ENCODE measurements around the gene CEP68.

CEP68 gene

DNA sequence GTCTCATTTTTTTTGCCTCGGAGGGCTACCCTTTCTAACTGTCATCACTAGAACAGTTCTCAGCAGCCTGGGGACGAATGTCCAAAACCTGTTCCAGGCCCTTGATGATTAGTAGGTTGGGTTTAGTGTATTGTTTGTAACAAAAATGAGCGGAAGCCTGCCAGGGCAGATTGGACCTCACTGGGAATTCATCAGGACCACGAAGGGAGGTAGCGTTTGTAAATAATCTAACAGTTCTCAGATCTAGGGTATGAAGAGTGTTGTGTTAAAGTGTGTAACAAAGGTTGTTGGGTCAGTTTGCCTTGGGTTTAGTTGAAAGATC is 799 bp downstream of the CEP68 start:
- no peak for DNase-seq (ENCODE audit: low read depth)

DNA sequence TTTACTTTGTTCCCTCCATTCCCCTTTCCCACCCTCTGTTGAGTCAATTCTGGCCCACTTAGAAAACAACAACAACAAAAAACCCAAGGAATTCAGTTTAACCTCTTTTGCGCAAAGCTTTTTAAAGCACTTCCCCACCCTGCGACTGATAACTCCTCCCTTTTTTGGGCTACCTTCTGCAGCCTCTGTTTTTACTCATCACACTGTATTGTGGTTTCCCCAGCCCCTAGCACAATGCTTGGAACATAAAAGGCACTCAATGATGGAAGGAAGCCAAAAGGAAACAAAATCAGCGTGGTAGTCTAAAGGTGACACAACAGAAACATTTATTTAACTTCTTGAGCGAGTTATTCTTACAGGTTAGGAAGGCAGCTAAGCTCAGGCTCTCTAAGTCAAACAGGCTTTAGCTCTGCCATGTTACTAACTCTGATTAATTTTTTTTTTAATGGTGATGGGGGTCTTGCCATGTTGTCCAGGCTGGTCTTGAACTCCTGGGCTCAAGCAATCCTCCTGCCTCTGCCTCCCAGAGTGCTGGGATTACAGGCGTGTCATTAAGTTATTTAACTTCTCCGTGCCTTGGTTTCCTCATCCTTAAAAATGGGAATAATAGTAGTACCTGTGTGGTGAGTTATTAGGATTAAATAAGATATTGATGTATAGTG is 1.3 kb downstream of the CEP68 start:
- DNase-seq (ENCODE audit: low read depth), result peak; percentile 51

DNA sequence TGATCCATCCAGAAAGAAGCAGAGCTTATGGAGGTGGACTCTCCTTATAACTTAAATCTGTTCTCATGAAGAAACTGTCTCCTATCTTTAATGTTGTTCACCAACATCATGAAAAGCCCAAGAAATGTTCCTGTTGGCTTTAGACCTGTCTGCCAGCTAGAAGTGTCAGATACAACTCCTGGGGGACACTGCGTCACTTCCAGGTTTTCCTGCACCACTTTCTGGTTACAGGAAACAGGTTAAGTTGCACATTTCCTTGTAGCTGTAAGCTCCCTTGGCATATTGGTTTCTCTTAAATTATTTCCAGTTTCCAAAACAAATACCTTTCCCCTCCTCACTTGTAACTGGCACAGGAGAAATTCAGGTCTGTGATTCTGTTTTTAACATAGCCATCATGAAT is 2.9 kb downstream of the CEP68 start:
- no peak for DNase-seq (ENCODE audit: low read depth)

DNA sequence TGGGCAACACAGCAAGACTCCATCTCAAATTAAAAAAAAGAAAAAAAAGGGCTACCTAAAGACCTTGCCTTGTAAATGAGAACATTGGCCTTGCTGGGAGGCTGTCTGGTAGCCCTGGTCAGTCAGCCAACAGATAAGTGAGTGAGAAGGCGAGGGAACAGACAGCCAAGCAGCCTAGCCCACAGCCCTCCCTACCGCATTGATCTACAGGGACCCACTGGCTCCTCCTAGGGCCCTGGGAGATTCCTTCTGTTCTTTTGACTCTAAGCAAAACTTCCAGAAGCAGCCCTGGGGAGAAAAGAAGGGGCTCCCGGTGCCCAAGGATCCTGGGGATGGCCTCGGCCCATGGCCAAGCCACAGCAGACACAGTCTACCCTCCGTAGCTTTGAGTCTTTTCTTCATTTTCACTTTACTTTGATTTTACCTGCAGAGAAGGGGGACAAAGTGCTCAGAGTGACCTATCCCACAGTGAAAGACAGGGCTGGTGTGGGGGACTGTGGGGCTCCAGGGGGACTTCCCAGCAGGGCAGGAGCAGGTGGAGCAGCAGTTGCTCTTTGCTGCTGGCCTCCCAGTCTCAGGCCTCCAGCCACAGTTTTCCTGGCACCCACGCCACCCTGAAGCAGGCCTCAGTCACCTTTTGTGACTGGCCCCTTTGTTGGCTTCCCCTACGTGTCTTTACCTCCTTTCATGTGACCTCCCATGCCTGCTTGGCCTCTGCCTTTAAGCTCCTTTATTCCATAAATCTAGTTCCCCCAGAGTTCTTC is 5.1 kb downstream of the CEP68 start:
- no peak for DNase-seq (ENCODE audit: low read depth)

DNA sequence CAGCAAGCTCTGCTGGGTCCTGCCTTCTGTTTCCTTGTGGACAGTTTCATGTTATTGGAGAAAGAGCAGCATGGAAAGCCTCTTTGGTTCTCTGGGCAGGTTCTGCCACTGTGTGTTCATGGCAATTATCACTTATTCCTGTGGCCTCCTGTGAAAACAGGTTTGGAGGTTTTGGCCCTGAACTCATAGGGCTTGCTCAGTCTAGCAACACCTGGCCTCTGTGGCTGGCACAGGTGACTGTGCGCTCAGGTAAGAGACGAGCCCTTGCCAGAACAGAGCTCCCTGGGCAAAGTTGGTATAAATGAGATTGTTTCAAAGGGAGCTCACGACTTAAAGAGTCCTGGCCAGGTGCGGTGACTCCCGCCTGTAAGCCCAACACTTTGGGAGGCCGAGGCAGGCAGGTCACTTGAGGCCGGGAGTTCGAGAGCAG is 5.7 kb downstream of the CEP68 start:
- no peak for DNase-seq (ENCODE audit: low read depth)

DNA sequence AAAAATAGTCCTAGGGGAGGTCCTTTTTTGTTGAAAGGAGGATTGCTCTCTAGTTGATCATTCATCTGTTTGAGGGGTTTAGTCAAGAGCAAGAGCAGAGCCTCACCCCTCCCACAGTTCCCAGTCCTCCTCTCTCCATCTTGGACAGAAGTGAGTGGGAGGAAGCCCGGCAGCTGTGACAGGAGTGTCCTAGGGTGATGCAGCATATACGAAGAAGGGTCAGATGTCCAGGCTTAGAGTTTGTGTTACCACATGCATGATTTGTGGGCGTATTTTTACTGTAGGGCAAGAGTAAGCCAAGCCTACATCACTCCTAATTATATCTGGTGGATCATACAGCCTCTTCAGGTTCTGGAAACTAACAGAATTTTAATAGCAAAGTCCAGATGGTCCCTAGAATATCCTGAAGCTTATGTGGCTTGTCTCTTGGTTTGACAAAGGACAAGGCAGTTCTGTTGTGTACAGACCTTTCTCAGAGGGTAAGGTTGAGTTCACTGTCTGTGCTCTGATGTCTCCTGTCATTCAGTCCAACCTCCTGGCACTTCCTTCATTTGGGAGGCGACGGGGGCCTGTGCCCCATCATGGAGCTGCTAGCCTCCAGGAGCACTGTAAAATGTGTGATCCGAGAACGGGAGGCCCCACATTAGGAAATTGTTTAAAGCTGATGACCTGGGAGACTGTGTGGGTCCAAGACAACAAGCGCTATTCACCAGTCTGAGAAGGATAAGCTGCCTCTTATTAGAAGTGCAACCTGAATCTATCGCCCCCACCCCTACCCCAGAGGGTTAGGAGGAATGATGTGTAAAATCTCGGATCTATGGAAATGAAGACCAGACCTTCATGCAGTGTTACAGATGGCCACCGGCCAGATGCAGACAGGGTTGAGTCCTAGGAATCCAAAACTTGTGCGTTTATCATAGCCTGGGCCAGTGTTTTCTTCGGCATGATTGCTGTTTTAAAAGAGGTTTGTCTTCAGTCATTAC is 6.9 kb downstream of the CEP68 start:
- DNase-seq (ENCODE audit: low read depth), result no peak

DNA sequence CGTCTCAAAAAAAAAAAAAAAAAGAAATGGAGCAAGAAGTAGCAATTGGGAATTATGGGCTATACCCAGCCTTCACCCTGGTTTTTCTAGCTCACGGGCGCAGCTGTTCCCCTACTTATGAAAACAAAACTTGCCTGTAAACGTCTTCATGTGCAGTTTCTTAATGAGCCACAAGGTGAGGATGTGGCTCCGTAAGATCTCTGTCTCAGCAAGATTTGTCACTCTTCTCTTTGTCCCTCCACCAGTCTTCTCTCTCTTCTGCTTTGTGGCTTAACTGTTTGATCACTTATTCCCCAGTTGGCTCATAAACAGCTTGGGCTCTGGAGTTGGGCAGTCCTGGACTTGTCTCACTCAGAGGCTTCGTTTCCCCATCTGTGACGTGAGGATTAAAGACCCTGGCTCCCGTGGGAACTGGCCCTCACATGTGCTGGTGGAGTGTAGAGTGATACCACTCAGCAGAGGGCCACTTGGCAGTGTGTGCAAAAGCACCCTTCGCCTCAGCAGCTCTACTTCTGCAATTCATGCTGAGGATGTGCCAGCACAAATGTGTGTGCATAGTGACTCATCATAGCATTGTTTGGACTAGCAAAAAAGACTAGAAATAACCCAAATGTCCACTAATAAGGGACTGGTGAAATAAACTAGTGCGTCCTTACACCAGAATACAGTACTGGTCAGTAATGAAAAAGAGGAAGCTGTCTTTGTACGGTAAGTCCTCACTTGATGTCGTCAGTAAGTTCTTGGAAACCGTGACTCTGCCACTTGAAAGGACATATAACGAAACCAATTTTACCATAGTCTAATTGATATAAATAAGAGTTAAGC is 8.7 kb downstream of the CEP68 start:
- peak; percentile 21 for DNase-seq (ENCODE audit: low read depth)

DNA sequence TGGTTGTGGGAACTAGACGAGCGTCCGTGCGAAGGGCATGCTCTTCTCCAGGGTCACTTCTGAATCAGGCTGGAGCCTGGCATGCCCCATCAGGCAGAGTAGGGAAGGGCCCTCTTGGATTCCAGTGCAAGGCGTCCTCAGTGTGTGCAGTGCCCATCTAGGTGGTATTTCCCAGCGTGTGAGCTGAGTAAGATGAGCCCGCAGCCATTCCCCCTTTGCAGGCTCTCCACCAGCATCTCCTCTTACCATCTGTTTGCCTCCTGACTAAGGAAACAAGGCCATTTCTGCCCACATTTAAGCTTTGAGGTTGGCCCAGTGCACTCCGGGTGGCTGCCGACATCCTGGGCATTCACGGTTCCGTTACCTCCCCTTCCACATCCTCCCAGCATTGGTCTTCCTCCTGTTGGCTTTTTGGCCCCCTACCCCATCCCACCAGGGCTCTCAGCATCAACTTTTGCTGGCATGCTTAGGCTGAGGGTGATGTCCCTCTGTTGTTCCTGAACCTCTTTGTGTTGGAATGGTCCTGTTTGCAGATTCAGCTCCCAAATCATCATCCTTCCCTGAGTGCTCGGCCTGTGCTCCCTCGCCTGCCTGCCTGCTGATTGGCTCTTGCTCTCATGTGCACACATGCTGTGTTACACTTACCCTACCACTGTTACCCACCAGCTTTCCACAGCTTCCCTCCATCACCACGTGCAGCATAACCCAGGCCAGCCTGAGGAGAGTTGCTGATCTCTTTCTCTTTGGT is 11.8 kb downstream of the CEP68 start:
- no peak for DNase-seq (ENCODE audit: low read depth)

DNA sequence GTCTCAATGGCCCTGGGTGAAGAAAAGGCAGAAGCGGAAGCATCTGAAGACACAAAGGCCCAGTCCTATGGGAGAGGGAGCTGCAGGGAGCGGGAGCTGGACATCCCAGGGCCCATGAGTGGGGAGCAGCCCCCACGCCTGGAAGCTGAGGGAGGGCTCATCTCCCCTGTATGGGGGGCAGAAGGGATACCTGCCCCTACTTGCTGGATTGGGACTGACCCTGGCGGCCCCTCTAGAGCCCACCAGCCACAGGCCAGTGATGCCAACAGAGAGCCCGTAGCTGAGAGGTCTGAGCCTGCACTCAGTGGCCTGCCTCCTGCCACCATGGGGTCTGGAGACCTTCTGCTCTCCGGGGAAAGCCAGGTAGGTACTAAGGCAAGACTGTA is 13.2 kb downstream of the CEP68 start:
- no peak for DNase-seq (ENCODE audit: low read depth)

DNA sequence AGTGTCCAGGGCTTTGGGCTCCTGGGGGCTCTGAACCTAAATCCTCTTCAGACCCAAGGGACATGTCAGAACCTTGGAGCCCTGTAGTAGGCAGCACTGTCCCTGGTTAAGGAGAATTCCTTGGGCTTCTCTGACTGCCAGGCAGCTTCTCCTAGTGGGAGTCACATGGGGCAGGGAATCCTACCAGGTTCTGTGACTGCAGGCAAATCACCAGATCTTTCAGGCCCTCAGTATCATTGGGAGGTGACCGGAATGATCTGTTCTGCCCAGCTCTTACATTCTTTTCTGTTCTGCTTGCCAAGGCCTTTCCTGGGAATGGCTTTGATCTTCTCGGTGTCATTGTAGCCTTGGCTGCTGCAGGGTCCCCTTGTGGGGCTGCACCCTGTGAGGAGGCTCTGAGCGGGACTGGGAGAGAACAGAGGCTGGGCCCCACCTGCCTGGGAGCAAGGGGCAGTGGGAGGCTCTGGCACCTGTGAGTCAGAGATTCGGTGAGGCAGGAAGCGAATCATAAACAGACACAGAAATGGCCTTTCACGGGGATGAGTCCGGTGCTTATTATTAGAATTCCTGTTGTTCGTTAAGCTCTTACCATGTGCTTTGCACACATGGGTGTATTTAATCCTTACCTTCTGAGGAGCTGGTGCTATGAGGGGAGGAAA is 14.1 kb downstream of the CEP68 start:
- DNase-seq (ENCODE audit: low read depth), result no peak

DNA sequence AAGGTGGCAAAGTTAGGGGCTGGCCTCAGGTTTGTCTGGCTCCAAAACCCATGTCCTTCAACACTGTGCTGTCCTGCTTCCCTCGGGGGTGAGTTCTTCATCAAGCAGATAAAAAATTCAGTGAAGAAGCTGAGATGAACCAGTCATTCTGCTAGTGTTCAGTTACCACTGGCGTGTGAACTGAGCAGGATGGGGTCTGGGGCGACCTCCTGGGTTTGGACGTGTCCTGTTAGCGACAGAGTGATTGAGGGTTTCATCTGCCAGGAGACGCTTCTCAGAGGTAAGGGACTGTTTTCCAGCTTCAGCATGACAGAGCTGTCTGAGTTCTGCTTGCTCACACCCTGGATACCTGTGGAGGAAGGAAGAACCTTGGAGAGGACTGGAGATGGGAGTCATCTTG is 14.6 kb downstream of the CEP68 start:
- DNase-seq (ENCODE audit: low read depth), result no peak

DNA sequence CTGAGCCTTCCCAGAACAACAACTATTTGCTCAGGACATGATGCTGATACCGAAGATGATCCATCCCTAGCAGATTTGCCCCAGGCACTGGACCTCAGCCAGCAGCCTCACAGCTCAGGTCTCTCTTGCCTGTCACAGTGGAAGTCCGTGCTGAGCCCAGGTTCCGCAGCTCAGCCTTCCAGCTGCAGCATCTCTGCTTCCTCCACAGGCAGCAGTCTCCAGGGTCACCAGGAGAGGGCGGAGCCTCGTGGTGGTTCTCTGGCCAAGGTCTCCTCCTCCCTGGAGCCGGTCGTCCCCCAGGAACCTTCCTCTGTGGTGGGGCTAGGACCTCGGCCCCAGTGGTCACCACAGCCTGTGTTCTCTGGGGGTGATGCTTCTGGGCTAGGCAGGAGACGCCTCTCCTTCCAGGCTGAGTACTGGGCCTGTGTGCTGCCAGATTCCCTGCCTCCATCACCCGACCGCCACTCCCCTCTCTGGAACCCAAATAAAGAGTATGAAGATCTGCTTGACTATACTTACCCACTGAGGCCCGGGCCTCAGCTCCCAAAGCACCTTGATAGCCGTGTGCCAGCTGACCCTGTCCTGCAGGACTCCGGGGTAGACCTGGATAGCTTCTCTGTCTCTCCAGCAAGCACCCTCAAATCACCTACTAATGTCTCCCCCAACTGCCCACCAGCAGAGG is 15.4 kb downstream of the CEP68 start:
- no peak for DNase-seq (ENCODE audit: low read depth)

DNA sequence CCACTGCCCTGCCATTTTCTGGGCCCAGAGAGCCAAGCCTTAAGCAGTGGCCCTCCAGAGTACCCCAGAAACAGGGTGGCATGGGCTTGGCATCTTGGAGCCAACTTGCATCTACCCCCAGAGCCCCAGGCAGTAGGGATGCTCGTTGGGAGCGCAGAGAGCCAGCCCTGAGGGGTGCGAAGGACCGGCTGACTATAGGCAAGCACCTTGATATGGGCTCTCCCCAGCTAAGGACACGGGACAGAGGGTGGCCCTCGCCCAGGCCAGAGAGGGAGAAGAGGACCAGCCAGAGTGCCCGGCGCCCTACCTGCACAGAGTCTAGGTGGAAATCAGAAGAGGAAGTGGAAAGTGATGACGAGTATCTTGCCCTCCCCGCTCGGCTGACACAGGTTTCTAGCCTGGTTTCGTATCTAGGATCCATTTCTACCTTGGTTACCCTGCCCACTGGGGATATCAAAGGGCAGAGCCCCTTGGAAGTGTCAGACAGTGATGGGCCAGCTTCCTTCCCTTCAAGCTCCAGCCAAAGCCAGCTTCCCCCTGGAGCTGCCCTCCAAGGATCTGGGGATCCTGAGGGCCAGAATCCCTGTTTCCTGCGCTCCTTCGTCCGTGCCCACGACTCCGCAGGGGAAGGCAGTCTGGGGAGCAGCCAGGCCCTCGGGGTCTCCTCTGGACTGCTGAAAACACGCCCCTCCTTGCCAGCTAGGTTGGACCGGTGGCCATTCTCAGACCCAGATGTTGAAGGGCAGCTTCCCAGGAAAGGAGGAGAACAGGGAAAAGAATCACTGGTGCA is 16.2 kb downstream of the CEP68 start:
- DNase-seq (ENCODE audit: low read depth), result no peak

DNA sequence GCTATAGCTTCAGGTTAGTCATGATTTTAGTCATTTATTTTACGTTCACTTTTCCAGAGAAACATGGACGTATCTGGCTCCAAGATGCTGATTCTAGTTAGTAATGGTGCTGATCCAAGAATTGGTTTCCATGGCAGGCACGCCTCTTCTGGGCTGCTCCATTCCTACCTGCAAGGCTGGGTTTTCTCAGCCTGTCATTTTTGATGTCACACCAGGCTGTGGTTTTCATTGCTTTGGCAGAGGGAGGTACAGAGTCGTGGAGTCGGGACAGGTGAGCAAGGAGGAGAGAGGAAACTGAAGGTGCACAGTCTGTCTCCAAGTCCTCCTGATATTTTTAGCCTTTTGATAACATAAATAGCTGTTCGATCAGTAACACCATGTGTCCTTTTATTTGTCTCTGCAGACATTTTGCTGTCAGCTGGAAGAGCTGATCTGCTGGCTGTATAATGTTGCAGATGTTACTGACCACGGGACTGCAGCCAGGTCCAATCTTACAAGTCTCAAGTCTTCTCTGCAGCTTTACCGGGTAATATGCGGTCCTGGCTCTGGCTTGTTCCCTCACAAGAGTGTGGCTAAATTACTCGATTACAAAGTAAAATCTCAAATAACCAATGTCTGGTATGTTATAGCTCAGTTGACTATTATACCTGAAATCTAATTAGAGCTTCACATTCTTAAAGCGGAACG is 17.8 kb downstream of the CEP68 start:
- no peak for DNase-seq (ENCODE audit: low read depth)

DNA sequence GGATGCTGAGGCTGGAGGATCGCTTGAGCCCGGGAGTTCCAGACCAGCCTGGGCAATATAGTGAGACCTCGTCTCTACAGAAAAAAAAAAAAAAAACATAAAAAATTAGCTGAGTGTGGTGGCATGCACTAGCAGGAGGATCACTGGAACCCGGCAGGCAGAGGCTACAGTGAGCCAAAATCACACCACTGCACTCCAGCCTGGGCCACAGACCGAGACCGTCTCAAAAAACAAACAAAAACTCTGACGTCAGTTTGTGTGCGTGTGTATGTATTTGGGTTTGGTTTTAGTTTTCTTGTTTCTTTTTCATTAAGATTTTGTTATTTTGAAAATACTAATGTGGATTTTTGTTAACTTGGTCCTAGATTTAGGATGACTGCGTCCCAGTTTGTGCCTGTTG is 19.0 kb downstream of the CEP68 start:
- no peak for DNase-seq (ENCODE audit: low read depth)

DNA sequence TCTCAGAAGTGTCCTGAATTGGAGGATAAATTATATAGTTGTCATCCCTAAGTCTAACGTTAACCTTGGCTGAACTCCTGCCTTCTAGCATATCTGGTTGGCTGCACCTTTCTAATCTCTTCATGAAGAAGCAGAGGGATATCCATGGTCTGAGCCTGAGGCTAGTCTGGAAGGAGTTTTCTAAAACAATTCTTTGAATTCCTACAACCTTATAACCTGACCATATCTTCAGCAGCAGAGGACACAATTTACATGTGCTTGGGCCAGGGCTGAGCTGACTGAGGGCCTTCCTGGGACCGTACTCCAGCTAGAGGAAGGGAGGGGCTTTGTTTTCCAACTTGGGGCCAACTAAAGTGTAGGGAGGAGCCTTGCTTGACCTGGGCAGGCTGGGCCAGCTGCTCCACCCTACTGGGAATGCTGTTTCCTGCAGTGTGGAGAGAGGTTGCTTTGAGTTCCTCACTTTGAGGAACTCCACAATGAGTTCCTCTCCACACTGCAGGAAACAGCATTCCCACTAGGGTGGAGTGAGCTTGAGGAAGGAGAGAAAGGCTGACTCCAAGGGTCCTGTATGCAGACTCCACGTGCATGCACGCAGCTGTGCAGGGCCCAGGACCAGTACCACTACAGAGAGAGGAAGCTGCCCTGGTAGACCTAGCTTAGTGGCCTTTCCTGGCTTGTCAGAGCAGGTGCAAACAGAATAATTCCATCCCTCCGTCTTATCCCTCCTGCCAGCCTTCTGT is 19.6 kb downstream of the CEP68 start:
- DNase-seq (ENCODE audit: low read depth), result no peak

DNA sequence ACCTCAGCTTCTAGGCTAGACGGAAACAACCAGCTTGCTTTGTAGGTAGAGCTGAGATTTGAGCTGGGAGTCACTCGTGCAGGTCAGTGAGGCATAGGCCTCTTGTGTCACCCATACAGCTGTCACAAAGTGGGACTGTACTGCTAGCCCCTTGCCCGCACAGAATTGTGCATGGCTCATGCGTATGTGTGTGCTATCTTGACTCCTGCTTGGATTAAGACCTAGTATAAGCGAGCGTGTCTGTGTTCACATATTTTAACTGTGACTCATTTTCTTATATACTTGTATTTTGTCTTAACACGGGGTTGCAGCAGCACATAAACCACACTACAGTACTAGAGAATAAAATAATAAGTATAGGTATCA is 20.1 kb downstream of the CEP68 start:
- no peak for DNase-seq (ENCODE audit: low read depth)

DNA sequence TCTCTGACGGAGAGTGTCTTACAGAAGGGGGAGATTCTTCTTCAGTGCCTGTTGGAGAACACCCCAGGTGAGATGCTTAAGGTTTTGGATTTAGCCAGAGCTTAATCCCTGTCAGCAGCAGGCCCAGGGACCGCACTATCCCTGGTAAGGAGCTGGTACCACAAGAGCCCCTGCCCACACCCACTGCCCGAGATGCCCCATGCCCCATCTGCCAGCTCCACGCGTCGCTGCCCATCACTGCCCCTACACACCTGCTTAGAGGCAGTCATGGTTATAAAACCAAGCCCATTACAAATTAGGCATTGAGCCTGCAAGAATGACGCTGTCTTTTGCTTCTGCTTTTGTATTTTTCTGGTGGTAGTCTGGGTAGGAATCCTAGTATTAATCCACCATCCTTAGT is 21.7 kb downstream of the CEP68 start:
- no peak for DNase-seq (ENCODE audit: low read depth)
